Medulla oblongata (tissue), 1 donor: ENCODE results near the gene EMILIN1.
"Not testable (repeated sequence)": the region's sequence is repeated elsewhere in the genome, so short reads cannot be mapped to it uniquely, and the experiment has no call there.

Experiments
- DNase-seq: peaks from one replicate; pipeline ENCODE4 v3.0.0-alpha.2; 2015; ENCODE audit errors: extremely low spot score

Gene EMILIN1

GRCh38 chr2:27093430-27094352, 15.3 kb downstream of the EMILIN1 start:
- no peak for DNase-seq

GRCh38 chr2:27094353-27094984, 16.1 kb downstream of the EMILIN1 start:
- no peak for DNase-seq

GRCh38 chr2:27095427-27095744, 17.0 kb downstream of the EMILIN1 start:
- no peak for DNase-seq

GRCh38 chr2:27095745-27096651, 17.6 kb downstream of the EMILIN1 start:
- peak; percentile 80 for DNase-seq

- DNase-seq, result no peak
These were observed 18.4 kb downstream of the EMILIN1 start for GRCh38 chr2:27096748-27097297.

GRCh38 chr2:27097341-27097740, 18.9 kb downstream of the EMILIN1 start:
- DNase-seq, result no peak

- DNase-seq, result no peak
These were observed 21.0 kb downstream of the EMILIN1 start for GRCh38 chr2:27099334-27099955.

GRCh38 chr2:27100036-27100435, 21.6 kb downstream of the EMILIN1 start:
- no peak for DNase-seq

- no peak for DNase-seq
These were observed 23.9 kb downstream of the EMILIN1 start for GRCh38 chr2:27102329-27102728.

- DNase-seq, result no peak
These were observed 27.6 kb downstream of the EMILIN1 start for GRCh38 chr2:27105981-27106380.

GRCh38 chr2:27108221-27108620, 29.8 kb downstream of the EMILIN1 start:
- DNase-seq, result no peak

GRCh38 chr2:27109083-27109482, 30.7 kb downstream of the EMILIN1 start:
- no peak for DNase-seq

GRCh38 chr2:27110603-27111352, 32.4 kb downstream of the EMILIN1 start:
- DNase-seq, result not testable (repeated sequence)

GRCh38 chr2:27111392-27112078, 33.1 kb downstream of the EMILIN1 start:
- DNase-seq, result not testable (repeated sequence)

GRCh38 chr2:27115519-27115918, 37.1 kb downstream of the EMILIN1 start:
- DNase-seq, result no peak

- no peak for DNase-seq
These were observed 39.6 kb downstream of the EMILIN1 start for GRCh38 chr2:27117995-27118524.

GRCh38 chr2:27118525-27119329, 40.3 kb downstream of the EMILIN1 start, which contains the start of gene CGREF1:
Gene CGREF1, minus strand, starts transcription at chr2:27119128. Its CDS starts 14,762 bp downstream, at chr2:27104366.
- DNase-seq, result no peak

- DNase-seq, result not testable (repeated sequence)
These were observed 40.9 kb downstream of the EMILIN1 start for GRCh38 chr2:27119330-27119670.

- DNase-seq, result no peak
These were observed 43.5 kb downstream of the EMILIN1 start for GRCh38 chr2:27121906-27122305.
